Uterus (tissue), 4 donors: Measurements from ENCODE around the gene ITIH5. TPM values are rescaled to one million over a fixed set of nuclear protein-coding genes. Genes with fewer than 3 reads are reported as not detected.

ENCODE experiments used
- DNase-seq, 2 donors: peaks; one replicate each; pipeline ENCODE4 v3.0.0-alpha.2; 2019 to 2020
- H3K27ac ChIP-seq, 2 donors: fragments of 200-600 bp; sonication (generic); 1 replicate in 1 of 2; 2 replicates in 1 of 2; pipeline ENCODE4 v1.5.1; 2016 to 2018
- H3K27me3 ChIP-seq, 2 donors: fragments of 200-600 bp; sonication (generic); one replicate each; pipeline ENCODE4 v1.5.1; 2018 to 2019; ENCODE audit warnings: control low read depth in 1 of 2
- H3K36me3 ChIP-seq, 2 donors: fragments of 200-600 bp; sonication (generic); one replicate each; pipeline ENCODE4 v1.5.1; 2019; ENCODE audit warnings: control low read depth in 1 of 2
- H3K4me1 ChIP-seq, 2 donors: fragments of 200-600 bp; sonication (generic); one replicate each; pipeline ENCODE4 v1.5.1; 2018 to 2019; ENCODE audit warnings: control low read depth in 1 of 2
- H3K4me3 ChIP-seq, 2 donors: fragments of 200-600 bp; sonication (generic); 1 replicate in 1 of 2; 2 replicates in 1 of 2; pipeline ENCODE4 v1.5.1; 2018 to 2019; ENCODE audit warnings: mild to moderate bottlenecking in 1 of 2
- H3K9me3 ChIP-seq, 2 donors: fragments of 200-600 bp; sonication (generic); one replicate each; pipeline ENCODE4 v1.5.1; 2019; ENCODE audit warnings: control low read depth in 1 of 2
- CTCF ChIP-seq, 4 experiments: fragments of 200-600 bp in 2 of 4; fragments of 450-650 bp in 2 of 4; sonication (generic) in 2 of 4; IDR thresholded peaks; one replicate each; pipeline ENCODE4 v1.5.1; 2016 to 2019; ENCODE audit warnings: antibody characterized with exemption in 4 of 4, mild to moderate bottlenecking in 2 of 4, moderate library complexity in 1 of 4
- POLR2A ChIP-seq, 2 donors: fragments of 450-650 bp; IDR thresholded peaks; one replicate each; pipeline ENCODE4 v1.6.1; 2016; ENCODE audit warnings: antibody characterized with exemption in 2 of 2, mild to moderate bottlenecking in 1 of 2, moderate library complexity in 1 of 2
- intact Hi-C: fragments of 100-400 bp; cut with DNase I; formaldehyde crosslinking; loops from one replicate; pipeline ENCODE4 v1.15.1; 2023; ENCODE audit warnings: low total_unique reads
- total RNA-seq, 4 donors: library from RNA; depleted of rRNA in 3 of 4; stranded (reverse); fragments of >200 nt in 3 of 4; gene quantifications; one replicate each; pipeline versions ENCODE4 v1.1.0 to v1.2.4, GENCODE V29; 2014 to 2023
- donor health status: DM: yes; HTN: yes; CAD: no.

Gene ITIH5
- total RNA-seq, 4 donors from 2014 or later, result 8.4 to 32.9 (median 16.9) TPM

GRCh38 chr10:7704071-7705016 lies 37.6 kb upstream of the ITIH5 start:
- Histone ChIP-seq H3K4me1 (no peaks in the 10 kb centered on the region), H3K36me3 (no peaks in the 10 kb centered on the region), H3K27ac (no peak overlapping the region), H3K4me3 (no peak overlapping the region), H3K9me3 (no peaks in the 10 kb centered on the region), H3K27me3 (no peaks in the 10 kb centered on the region)
- intact Hi-C loops, result no loop called here
- no peak for DNase-seq
- TF ChIP-seq POLR2A (IDR thresholded peaks at IDR 0.05) (no peak), CTCF (IDR thresholded peaks at IDR 0.05) (no peak)

GRCh38 chr10:7703140-7703539 lies 36.4 kb upstream of the ITIH5 start, which contains the start of gene ITIH2:
ITIH2 (plus strand) TSS chr10:7703316; CDS start chr10:7703435, 119 bp downstream.
- Histone ChIP-seq H3K4me3 (no peak within 1 kb of the TSS), H3K4me1 (no peaks in the 10 kb centered on the region), H3K9me3 (no peaks in the 10 kb centered on the region), H3K36me3 (no peaks in the 10 kb centered on the region), H3K27me3 (no peaks in the 10 kb centered on the region), H3K27ac (no peak within 1 kb of the TSS)
- intact Hi-C loops, result no loop called here
- TF ChIP-seq CTCF (IDR thresholded peaks at IDR 0.05) (no peak), POLR2A (IDR thresholded peaks at IDR 0.05) (no peak)
- DNase-seq, result no peak

- no peaks in the 10 kb centered on the region for H3K9me3 ChIP-seq
- H3K4me3 ChIP-seq, result no peak overlapping the region
- no peaks in the 10 kb centered on the region for H3K4me1 ChIP-seq
- TF ChIP-seq POLR2A (IDR thresholded peaks at IDR 0.05), result no peak
- H3K27ac ChIP-seq, result no peak overlapping the region
- no peak for DNase-seq
- intact Hi-C loops, result no loop called here
- no peaks in the 10 kb centered on the region for H3K27me3 ChIP-seq
- no peaks in the 10 kb centered on the region for H3K36me3 ChIP-seq
Observed at GRCh38 chr10:7702288-7702812, 35.6 kb upstream of the ITIH5 start.

- Histone ChIP-seq H3K36me3 (no peaks in the 10 kb centered on the region), H3K27me3 (no peaks in the 10 kb centered on the region), H3K4me3 (no peak overlapping the region), H3K4me1 (no peaks in the 10 kb centered on the region), H3K27ac (no peak overlapping the region), H3K9me3 (no peaks in the 10 kb centered on the region)
- intact Hi-C loops, result no loop called here
- no peak for DNase-seq
- TF ChIP-seq CTCF (IDR thresholded peaks at IDR 0.05) (no peak), POLR2A (IDR thresholded peaks at IDR 0.05) (no peak)
Observed at GRCh38 chr10:7701158-7701742, 34.5 kb upstream of the ITIH5 start.

GRCh38 chr10:7700577-7701125 lies 33.9 kb upstream of the ITIH5 start:
- H3K27me3 ChIP-seq, result no peaks in the 10 kb centered on the region
- DNase-seq, result no peak
- intact Hi-C loops, result no loop called here
- no peaks in the 10 kb centered on the region for H3K4me1 ChIP-seq
- H3K4me3 ChIP-seq, result no peak overlapping the region
- no peaks in the 10 kb centered on the region for H3K9me3 ChIP-seq
- TF ChIP-seq POLR2A (IDR thresholded peaks at IDR 0.05) (no peak), CTCF (IDR thresholded peaks at IDR 0.05) (no peak)
- H3K36me3 ChIP-seq, result no peaks in the 10 kb centered on the region
- H3K27ac ChIP-seq, result no peak overlapping the region
